WTC11 (cell line): Measurements from ENCODE around the gene COL19A1. TPM values are rescaled to one million over a fixed set of nuclear protein-coding genes. Genes with fewer than 3 reads are reported as not detected.
A peak's percentile ranks its signal among the peaks of the same experiment; 100 is the strongest.

ENCODE experiments used
- ATAC-seq: fragments of 200-7000 bp; cut with Tn5 transposase; 2 replicates; pipeline ENCODE4 v1.10.0; 2021; ENCODE audit warnings: mild to moderate bottlenecking, moderate library complexity
- CTCF ChIA-PET: fragments of 300-600 bp; sonication (Branson Sonifier 250); formaldehyde crosslinking; loops from one replicate; lab custom pipeline; 2021; ENCODE audit warnings: antibody characterized with exemption; lab: Charles Lee
- POLR2A ChIA-PET: fragments of 350-600 bp; sonication (Branson Sonifier 250); formaldehyde crosslinking; loops from one replicate; lab custom pipeline; 2021; ENCODE audit warnings: antibody characterized with exemption; lab: Charles Lee
- DNase-seq: peaks from one replicate; pipeline ENCODE4 v3.0.0; 2021; ENCODE audit warnings: low spot score
- H3K27ac Mint-ChIP-seq: 2 replicates; pipeline ENCODE4 v1.8.0; 2021; ENCODE audit warnings: mixed read lengths
- H3K27me3 Mint-ChIP-seq: 2 replicates; pipeline ENCODE4 v1.8.0; 2021; ENCODE audit warnings: low read depth, mild to moderate bottlenecking, moderate library complexity, mixed read lengths
- H3K36me3 Mint-ChIP-seq: 2 replicates; pipeline ENCODE4 v1.8.0; 2021; ENCODE audit warnings: mixed read lengths
- H3K4me1 Mint-ChIP-seq: 2 replicates; pipeline ENCODE4 v1.8.0; 2022; ENCODE audit warnings: mixed read lengths
- H3K4me3 Mint-ChIP-seq: 2 replicates; pipeline ENCODE4 v1.8.0; 2021; ENCODE audit warnings: mild to moderate bottlenecking, moderate library complexity, mixed read lengths
- H3K9me3 Mint-ChIP-seq: 2 replicates; pipeline ENCODE4 v1.8.0; 2021; ENCODE audit warnings: mixed read lengths
- CREM ChIP-seq: sonication (generic); formaldehyde crosslinking; IDR thresholded peaks from 2 replicates; pipeline ENCODE4 v1.8.1; 2022; ENCODE audit warnings: mild to moderate bottlenecking, missing genetic modification reagents, moderate library complexity
- EMX1 ChIP-seq: fragments of 250-450 bp; sonication (Bioruptor Pico); IDR thresholded peaks from 2 replicates; pipeline ENCODE4 v1.8.0; 2021; ENCODE audit warnings: mild to moderate bottlenecking
- FOXJ3 ChIP-seq: sonication (generic); formaldehyde crosslinking; IDR thresholded peaks from 2 replicates; pipeline ENCODE4 v1.9.0; 2021; ENCODE audit warnings: missing genetic modification reagents, mild to moderate bottlenecking, borderline replicate concordance
- FOXK1 ChIP-seq: sonication (generic); formaldehyde crosslinking; IDR thresholded peaks from 2 replicates; pipeline ENCODE4 v1.8.0; 2022; ENCODE audit warnings: mild to moderate bottlenecking, moderate library complexity, missing genetic modification reagents
- NFYB ChIP-seq: sonication (generic); formaldehyde crosslinking; conservative IDR thresholded peaks from 2 replicates; pipeline ENCODE4 v1.8.0; 2022; ENCODE audit warnings: low read depth, missing genetic modification reagents
- SOX15 ChIP-seq: fragments of 250-450 bp; sonication (Bioruptor Pico); IDR thresholded peaks from 2 replicates; pipeline ENCODE4 v1.9.0; 2021; ENCODE audit warnings: mild to moderate bottlenecking
- TEAD4 ChIP-seq: sonication (generic); formaldehyde crosslinking; IDR thresholded peaks from 2 replicates; pipeline ENCODE4 v1.8.0; 2022; ENCODE audit warnings: mild to moderate bottlenecking, missing genetic modification reagents
- TP53 ChIP-seq: sonication (generic); formaldehyde crosslinking; IDR thresholded peaks from 2 replicates; pipeline ENCODE4 v1.8.1; 2023; ENCODE audit warnings: mild to moderate bottlenecking, missing genetic modification reagents
- ZNF232 ChIP-seq: sonication (generic); formaldehyde crosslinking; IDR thresholded peaks from 2 replicates; pipeline ENCODE4 v1.8.0; 2022; ENCODE audit warnings: mild to moderate bottlenecking, missing genetic modification reagents
- ZNF423 ChIP-seq: fragments of 250-450 bp; sonication (Bioruptor Pico); IDR thresholded peaks from 2 replicates; pipeline ENCODE4 v2.1.2; 2022; ENCODE audit warnings: mild to moderate bottlenecking, moderate library complexity
- ZNF671 ChIP-seq: fragments of 250-450 bp; sonication (Bioruptor Pico); IDR thresholded peaks from 2 replicates; pipeline ENCODE4 v1.8.0; 2021; ENCODE audit warnings: mild to moderate bottlenecking
- total RNA-seq: library from RNA; stranded (reverse); gene quantifications from 3 replicates; pipeline ENCODE4 v1.2.3, GENCODE V29; 2021
- TF ChIP-seq, protein P1 (sequence below): fragments of 250-450 bp; sonication (Bioruptor Pico); IDR thresholded peaks from 2 replicates; pipeline ENCODE4 v1.9.0; 2021; ENCODE audit warnings: moderate library complexity, mild to moderate bottlenecking, inconsistent platforms, borderline replicate concordance
- TF ChIP-seq, protein P2 (sequence below): fragments of 250-450 bp; sonication (Bioruptor Pico); IDR thresholded peaks from 2 replicates; pipeline ENCODE4 v1.9.0; 2021; ENCODE audit warnings: mild to moderate bottlenecking, borderline replicate concordance
- TF ChIP-seq, protein P3 (sequence below): fragments of 250-450 bp; sonication (Bioruptor Pico); conservative IDR thresholded peaks from 2 replicates; pipeline ENCODE4 v1.9.0; 2021; ENCODE audit warnings: mild to moderate bottlenecking
- TF ChIP-seq, protein P4 (sequence below): sonication (generic); formaldehyde crosslinking; IDR thresholded peaks from 2 replicates; pipeline ENCODE4 v1.8.1; 2023; ENCODE audit warnings: mild to moderate bottlenecking, moderate library complexity, missing genetic modification reagents
- TF ChIP-seq, protein P5 (sequence below): sonication (generic); formaldehyde crosslinking; IDR thresholded peaks from 2 replicates; pipeline ENCODE4 v1.8.0; 2022; ENCODE audit warnings: mild to moderate bottlenecking, missing genetic modification reagents
- TF ChIP-seq, protein P6 (sequence below): sonication (generic); formaldehyde crosslinking; IDR thresholded peaks from 2 replicates; pipeline ENCODE4 v1.8.1; 2023; ENCODE audit warnings: mild to moderate bottlenecking, missing genetic modification reagents
- TF ChIP-seq, protein P7 (sequence below): sonication (generic); formaldehyde crosslinking; IDR thresholded peaks from 2 replicates; pipeline ENCODE4 v1.8.1; 2022; ENCODE audit warnings: low read depth, mild to moderate bottlenecking, moderate library complexity, missing genetic modification reagents, borderline replicate concordance
- TF ChIP-seq, protein P8 (sequence below): fragments of 250-450 bp; sonication (Bioruptor Pico); IDR thresholded peaks from 2 replicates; pipeline ENCODE4 v1.9.0; 2021; ENCODE audit warnings: mild to moderate bottlenecking

The COL19A1 gene
- total RNA-seq, 1 experiment from 2014 or later: not detected

DNA sequence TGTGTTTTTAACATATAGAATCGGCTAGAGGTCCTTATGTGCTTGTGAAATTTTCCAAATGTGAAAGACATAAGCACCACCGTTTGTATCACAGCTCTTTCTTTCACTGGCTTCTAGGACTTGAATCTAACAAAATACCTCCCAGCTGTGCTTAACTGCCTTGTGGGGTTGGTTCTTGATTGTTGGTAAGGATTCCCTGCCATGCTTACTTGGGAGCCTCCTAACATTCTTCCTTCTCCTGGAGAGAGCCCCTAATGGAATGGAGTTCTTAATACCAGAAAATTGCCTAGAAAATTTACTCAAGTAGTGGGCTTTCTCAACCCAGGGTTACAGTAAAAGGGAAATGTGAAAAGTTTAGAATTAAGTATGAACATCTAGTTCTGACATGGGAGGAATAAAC, 121.2 kb downstream of the COL19A1 start:
- no peak overlapping the region for H3K4me3 Mint-ChIP-seq
- ATAC-seq (peak; percentile 65), DNase-seq (no peak)
- H3K27me3 Mint-ChIP-seq: no peaks in the 10 kb centered on the region
- H3K9me3 Mint-ChIP-seq: no peaks in the 10 kb centered on the region; the same call in 1 of the 2 replicates
- ChIA-PET CTCF (no interaction called here), POLR2A (no interaction called here)
- TF ChIP-seq, protein P1, sequence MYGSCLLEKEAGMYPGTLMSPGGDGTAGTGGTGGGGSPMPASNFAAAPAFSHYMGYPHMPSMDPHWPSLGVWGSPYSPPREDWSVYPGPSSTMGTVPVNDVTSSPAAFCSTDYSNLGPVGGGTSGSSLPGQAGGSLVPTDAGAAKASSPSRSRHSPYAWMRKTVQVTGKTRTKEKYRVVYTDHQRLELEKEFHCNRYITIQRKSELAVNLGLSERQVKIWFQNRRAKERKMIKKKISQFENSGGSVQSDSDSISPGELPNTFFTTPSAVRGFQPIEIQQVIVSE (CRISPR knock-in tag): no peak
- TF ChIP-seq NFYB (CRISPR knock-in tag) (no peak), FOXJ3 (CRISPR knock-in tag) (no peak), TP53 (no peak), SOX15 (no peak), ZNF232 (CRISPR knock-in tag) (no peak), TEAD4 (CRISPR knock-in tag) (no peak), EMX1 (no peak), CREM (CRISPR knock-in tag) (no peak), ZNF423 (CRISPR knock-in tag) (no peak), ZNF671 (CRISPR knock-in tag) (no peak), FOXK1 (CRISPR knock-in tag) (no peak)
- TF ChIP-seq, protein P2, sequence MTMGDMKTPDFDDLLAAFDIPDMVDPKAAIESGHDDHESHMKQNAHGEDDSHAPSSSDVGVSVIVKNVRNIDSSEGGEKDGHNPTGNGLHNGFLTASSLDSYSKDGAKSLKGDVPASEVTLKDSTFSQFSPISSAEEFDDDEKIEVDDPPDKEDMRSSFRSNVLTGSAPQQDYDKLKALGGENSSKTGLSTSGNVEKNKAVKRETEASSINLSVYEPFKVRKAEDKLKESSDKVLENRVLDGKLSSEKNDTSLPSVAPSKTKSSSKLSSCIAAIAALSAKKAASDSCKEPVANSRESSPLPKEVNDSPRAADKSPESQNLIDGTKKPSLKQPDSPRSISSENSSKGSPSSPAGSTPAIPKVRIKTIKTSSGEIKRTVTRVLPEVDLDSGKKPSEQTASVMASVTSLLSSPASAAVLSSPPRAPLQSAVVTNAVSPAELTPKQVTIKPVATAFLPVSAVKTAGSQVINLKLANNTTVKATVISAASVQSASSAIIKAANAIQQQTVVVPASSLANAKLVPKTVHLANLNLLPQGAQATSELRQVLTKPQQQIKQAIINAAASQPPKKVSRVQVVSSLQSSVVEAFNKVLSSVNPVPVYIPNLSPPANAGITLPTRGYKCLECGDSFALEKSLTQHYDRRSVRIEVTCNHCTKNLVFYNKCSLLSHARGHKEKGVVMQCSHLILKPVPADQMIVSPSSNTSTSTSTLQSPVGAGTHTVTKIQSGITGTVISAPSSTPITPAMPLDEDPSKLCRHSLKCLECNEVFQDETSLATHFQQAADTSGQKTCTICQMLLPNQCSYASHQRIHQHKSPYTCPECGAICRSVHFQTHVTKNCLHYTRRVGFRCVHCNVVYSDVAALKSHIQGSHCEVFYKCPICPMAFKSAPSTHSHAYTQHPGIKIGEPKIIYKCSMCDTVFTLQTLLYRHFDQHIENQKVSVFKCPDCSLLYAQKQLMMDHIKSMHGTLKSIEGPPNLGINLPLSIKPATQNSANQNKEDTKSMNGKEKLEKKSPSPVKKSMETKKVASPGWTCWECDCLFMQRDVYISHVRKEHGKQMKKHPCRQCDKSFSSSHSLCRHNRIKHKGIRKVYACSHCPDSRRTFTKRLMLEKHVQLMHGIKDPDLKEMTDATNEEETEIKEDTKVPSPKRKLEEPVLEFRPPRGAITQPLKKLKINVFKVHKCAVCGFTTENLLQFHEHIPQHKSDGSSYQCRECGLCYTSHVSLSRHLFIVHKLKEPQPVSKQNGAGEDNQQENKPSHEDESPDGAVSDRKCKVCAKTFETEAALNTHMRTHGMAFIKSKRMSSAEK: no peak
- TF ChIP-seq, protein P3, sequence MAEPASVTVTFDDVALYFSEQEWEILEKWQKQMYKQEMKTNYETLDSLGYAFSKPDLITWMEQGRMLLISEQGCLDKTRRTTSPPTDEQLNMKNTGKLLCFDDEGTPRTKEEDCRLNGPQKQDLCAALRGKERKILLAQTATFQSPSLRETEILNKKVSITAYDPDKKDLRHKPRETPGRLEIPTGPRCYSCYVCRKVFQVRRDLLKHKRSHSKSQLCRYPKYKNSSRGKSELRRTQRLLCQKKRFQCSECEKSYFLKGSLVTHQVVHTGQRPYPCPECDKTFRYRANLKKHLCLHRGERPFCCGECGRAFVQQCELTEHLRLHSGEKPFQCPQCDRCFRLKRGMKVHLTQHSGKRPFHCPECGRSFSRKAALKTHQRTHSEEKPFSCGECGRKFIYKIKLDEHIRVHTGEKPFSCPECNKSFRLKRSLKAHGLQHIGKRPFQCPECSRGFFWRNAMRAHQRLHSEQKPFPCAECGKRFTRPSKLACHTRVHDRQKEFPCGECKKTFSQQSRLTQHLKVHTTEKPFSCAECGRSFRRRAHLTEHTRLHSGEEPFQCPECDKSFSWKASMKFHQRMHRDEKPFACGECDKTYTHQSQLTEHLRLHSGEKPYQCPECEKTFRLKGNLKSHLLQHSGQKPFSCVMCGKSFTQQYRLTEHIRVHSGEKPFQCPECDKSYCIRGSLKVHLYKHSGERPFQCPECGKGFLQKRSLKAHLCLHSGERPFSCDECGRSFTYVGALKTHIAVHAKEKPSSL (CRISPR knock-in tag): no peak
- TF ChIP-seq, protein P4, sequence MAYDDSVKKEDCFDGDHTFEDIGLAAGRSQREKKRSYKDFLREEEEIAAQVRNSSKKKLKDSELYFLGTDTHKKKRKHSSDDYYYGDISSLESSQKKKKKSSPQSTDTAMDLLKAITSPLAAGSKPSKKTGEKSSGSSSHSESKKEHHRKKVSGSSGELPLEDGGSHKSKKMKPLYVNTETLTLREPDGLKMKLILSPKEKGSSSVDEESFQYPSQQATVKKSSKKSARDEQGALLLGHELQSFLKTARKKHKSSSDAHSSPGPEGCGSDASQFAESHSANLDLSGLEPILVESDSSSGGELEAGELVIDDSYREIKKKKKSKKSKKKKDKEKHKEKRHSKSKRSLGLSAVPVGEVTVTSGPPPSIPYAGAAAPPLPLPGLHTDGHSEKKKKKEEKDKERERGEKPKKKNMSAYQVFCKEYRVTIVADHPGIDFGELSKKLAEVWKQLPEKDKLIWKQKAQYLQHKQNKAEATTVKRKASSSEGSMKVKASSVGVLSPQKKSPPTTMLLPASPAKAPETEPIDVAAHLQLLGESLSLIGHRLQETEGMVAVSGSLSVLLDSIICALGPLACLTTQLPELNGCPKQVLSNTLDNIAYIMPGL (CRISPR knock-in tag): no peak
- TF ChIP-seq, protein P5, sequence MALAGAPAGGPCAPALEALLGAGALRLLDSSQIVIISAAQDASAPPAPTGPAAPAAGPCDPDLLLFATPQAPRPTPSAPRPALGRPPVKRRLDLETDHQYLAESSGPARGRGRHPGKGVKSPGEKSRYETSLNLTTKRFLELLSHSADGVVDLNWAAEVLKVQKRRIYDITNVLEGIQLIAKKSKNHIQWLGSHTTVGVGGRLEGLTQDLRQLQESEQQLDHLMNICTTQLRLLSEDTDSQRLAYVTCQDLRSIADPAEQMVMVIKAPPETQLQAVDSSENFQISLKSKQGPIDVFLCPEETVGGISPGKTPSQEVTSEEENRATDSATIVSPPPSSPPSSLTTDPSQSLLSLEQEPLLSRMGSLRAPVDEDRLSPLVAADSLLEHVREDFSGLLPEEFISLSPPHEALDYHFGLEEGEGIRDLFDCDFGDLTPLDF (CRISPR knock-in tag): no peak
- TF ChIP-seq, protein P6, sequence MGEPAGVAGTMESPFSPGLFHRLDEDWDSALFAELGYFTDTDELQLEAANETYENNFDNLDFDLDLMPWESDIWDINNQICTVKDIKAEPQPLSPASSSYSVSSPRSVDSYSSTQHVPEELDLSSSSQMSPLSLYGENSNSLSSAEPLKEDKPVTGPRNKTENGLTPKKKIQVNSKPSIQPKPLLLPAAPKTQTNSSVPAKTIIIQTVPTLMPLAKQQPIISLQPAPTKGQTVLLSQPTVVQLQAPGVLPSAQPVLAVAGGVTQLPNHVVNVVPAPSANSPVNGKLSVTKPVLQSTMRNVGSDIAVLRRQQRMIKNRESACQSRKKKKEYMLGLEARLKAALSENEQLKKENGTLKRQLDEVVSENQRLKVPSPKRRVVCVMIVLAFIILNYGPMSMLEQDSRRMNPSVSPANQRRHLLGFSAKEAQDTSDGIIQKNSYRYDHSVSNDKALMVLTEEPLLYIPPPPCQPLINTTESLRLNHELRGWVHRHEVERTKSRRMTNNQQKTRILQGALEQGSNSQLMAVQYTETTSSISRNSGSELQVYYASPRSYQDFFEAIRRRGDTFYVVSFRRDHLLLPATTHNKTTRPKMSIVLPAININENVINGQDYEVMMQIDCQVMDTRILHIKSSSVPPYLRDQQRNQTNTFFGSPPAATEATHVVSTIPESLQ: no peak
- TF ChIP-seq, protein P7, sequence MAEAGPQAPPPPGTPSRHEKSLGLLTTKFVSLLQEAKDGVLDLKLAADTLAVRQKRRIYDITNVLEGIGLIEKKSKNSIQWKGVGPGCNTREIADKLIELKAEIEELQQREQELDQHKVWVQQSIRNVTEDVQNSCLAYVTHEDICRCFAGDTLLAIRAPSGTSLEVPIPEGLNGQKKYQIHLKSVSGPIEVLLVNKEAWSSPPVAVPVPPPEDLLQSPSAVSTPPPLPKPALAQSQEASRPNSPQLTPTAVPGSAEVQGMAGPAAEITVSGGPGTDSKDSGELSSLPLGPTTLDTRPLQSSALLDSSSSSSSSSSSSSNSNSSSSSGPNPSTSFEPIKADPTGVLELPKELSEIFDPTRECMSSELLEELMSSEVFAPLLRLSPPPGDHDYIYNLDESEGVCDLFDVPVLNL (CRISPR knock-in tag): no peak
- TF ChIP-seq, protein P8, sequence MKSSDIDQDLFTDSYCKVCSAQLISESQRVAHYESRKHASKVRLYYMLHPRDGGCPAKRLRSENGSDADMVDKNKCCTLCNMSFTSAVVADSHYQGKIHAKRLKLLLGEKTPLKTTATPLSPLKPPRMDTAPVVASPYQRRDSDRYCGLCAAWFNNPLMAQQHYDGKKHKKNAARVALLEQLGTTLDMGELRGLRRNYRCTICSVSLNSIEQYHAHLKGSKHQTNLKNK (CRISPR knock-in tag): no peak
- H3K27ac Mint-ChIP-seq: no peak overlapping the region
- H3K4me1 Mint-ChIP-seq: no peaks in the 10 kb centered on the region
- no peaks in the 10 kb centered on the region for H3K36me3 Mint-ChIP-seq
